ENCODE data around the gene ZFP42.
"Not testable (repeated sequence)": the region's sequence is repeated elsewhere in the genome, so short reads cannot be mapped to it uniquely, and the experiment has no call there.

The ZFP42 gene

DNA sequence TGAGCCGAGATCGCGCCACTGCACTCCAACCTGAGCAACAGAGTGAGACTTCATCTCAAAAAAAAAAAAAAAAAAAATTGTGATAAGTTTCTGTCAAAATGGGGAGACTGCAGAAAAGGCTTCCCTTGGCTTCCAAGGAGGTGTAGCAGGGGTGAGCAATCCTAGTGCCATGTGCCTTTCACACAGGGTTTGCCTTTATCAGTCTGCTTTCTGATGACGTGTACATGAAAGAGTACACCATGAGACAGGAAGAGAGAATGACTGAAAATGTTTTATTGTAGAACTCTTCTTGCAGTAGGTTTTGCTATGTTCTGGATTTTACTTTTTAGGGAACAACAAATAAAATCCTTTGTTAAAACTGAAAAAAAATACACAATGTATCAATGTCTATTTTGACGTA lies 23.4 kb upstream of the ZFP42 start:
- intact Hi-C loops (cut with DNase I; ENCODE audit: low total_unique reads), result no loop called here
- Histone ChIP-seq H3K4me3 (no peak overlapping the region), H3K4me1 (no peaks in the 10 kb centered on the region), H3K27me3 (no peaks in the 10 kb centered on the region), H3K9me3 (no peaks in the 10 kb centered on the region), H3K27ac (no peak overlapping the region), H3K36me3 (no peaks in the 10 kb centered on the region)
- TF ChIP-seq, protein P1, sequence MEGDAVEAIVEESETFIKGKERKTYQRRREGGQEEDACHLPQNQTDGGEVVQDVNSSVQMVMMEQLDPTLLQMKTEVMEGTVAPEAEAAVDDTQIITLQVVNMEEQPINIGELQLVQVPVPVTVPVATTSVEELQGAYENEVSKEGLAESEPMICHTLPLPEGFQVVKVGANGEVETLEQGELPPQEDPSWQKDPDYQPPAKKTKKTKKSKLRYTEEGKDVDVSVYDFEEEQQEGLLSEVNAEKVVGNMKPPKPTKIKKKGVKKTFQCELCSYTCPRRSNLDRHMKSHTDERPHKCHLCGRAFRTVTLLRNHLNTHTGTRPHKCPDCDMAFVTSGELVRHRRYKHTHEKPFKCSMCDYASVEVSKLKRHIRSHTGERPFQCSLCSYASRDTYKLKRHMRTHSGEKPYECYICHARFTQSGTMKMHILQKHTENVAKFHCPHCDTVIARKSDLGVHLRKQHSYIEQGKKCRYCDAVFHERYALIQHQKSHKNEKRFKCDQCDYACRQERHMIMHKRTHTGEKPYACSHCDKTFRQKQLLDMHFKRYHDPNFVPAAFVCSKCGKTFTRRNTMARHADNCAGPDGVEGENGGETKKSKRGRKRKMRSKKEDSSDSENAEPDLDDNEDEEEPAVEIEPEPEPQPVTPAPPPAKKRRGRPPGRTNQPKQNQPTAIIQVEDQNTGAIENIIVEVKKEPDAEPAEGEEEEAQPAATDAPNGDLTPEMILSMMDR (IDR thresholded peaks at IDR 0.05), result no peak
- no peak for DNase-seq

DNA sequence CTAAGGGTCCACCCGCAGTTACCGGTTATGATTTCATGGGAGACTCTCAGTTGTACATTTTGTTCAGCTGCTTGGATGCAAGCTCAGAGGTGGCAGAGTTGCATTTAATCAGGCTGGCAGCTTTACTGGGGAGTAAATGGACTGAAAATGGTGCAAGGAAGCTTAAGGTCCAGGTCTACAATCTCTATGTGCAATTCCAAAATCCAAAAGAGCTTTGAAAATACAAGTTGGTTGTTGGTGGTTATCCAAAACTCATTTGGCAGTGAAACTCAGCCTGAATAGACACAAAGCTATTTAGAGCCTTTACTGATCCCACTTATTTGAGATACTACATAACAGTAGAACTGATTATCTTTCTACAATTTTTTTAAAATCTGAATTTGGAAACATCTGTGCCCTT lies 11.8 kb upstream of the ZFP42 start:
- no peaks in the 10 kb centered on the region for H3K36me3 ChIP-seq
- no peaks in the 10 kb centered on the region for H3K4me1 ChIP-seq
- H3K27me3 ChIP-seq, result no peaks in the 10 kb centered on the region
- DNase-seq, result no peak
- no peaks in the 10 kb centered on the region for H3K9me3 ChIP-seq
- TF ChIP-seq, protein P1 (IDR thresholded peaks at IDR 0.05), result no peak
- H3K4me3 ChIP-seq, result no peak overlapping the region
- intact Hi-C loops (cut with DNase I; ENCODE audit: low total_unique reads), result no loop called here
- no peak overlapping the region for H3K27ac ChIP-seq

DNA sequence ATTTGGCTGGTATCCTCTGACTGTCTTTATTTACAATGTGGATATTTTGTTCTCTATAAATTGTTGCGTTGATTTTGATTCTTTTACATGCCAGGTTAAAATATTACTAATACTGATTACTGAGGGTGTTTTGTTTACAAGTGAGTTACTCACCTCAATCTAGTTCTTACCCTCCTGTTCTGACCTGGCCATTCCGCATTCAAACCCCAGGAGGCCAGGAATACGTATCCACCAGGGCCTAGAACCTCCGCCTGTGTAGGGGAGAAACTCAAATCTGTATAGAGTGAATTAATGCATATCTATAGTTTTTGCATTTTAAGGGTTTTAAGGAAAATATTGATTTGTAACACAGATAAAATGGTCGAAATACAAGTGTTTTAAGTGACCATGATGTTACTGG lies 2.6 kb upstream of the ZFP42 start:
- no peaks in the 10 kb centered on the region for H3K36me3 ChIP-seq
- intact Hi-C loops (cut with DNase I; ENCODE audit: low total_unique reads), result no loop called here
- DNase-seq, result no peak
- H3K4me3 ChIP-seq, result no peak overlapping the region
- no peak overlapping the region for H3K27ac ChIP-seq
- H3K9me3 ChIP-seq, result peaks cover 0 to 5% (median 0%) of the 10 kb centered on the region in 3 donors
- TF ChIP-seq, protein P1 (IDR thresholded peaks at IDR 0.05), result no peak
- H3K27me3 ChIP-seq, result peaks cover 0 to 15% of the 10 kb centered on the region in 2 donors
- no peaks in the 10 kb centered on the region for H3K4me1 ChIP-seq

DNA sequence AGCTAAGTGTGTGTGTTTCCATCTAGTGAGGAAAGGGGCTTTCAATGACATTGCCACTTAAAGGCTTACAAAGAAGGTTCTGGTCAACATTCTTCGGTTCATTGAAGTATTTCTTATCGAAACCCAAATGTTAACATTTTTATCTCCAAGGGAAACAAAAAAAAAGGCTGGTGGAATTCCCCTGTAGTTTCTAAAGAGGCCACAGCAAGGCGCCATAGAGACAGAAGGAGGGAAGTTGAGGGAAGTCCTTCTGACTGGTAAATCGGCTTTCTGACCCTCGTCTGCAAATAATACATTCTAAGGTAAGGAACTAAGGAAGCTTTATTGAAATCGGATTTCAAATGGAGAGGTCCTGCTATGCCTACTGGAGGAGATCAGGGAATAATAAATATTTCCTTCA lies 1.7 kb upstream of the ZFP42 start:
- peaks cover 0 to 15% of the 10 kb centered on the region in 2 donors for H3K27me3 ChIP-seq
- intact Hi-C loops (cut with DNase I; ENCODE audit: low total_unique reads), result no loop called here

DNA sequence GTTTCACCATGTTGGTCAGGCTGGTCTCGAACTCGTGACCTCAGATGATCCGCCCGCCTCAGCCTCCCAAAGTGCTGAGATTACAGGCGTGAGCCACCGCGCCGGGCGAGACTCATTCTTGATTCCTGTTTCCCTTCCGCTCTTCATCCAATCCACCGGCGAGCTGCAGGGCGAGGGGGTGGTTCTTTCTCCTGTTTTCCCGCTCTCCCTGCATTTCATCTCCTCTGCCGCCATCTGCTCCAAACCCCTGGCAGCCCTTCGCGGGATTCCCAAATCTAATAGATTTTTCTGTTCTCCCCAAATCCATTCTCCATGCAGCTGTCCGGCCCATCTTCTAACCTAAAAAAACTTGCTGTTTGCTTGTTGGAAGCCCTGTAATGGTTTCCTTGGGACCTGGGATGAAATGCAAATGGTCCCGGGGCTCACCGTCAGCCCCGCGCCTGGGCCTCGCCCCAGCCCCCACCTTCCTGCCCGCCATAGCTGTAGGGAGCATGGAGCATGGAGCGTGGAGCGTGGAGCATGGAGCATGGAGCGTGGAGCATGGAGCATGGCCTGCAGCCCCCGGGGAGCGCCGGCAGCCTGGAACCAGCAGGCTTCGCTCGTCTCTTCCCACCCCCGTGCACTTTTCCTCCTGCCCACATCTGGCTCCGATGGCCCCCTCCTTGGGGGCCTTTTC lies 1.1 kb downstream of the ZFP42 start:
- Histone ChIP-seq H3K36me3 (no peaks in the 10 kb centered on the region), H3K27me3 (peaks cover 0 to 15% of the 10 kb centered on the region in 2 donors), H3K4me3 (no peak overlapping the region), H3K4me1 (no peaks in the 10 kb centered on the region), H3K9me3 (peaks cover 0 to 5% (median 0%) of the 10 kb centered on the region in 3 donors), H3K27ac (no peak overlapping the region)
- no peak for DNase-seq
- intact Hi-C loops (cut with DNase I; ENCODE audit: low total_unique reads), result no loop called here
- TF ChIP-seq, protein P1 (IDR thresholded peaks at IDR 0.05), result no peak

More for the DNA sequence above, 1.7 kb upstream of the ZFP42 start:
- peaks cover 0 to 5% (median 0%) of the 10 kb centered on the region in 3 donors for H3K9me3 ChIP-seq
- no peak overlapping the region for H3K27ac ChIP-seq
- no peaks in the 10 kb centered on the region for H3K4me1 ChIP-seq
- no peak overlapping the region for H3K4me3 ChIP-seq
- TF ChIP-seq, protein P1 (IDR thresholded peaks at IDR 0.05), result no peak
- no peaks in the 10 kb centered on the region for H3K36me3 ChIP-seq
- DNase-seq, result no peak

DNA sequence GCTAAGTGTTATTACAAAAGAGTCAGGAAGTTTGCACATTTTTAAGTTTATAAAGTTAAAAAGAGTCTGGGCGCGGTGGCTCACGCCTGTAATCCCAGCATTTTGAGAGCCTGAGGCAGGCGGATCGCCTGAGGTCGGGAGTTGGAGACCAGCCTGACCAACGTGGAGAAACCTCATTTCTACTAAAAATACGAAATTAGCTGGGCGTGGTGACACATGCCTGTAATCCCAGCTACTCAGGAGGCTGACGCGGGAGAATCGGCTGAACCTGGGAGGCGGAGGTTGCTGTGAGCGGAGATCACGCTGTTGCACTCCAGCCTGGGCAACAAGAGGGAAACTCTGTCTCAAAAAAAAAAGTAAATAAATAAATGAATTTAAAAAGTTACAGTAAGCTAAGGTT lies 2.4 kb downstream of the ZFP42 start:
- peaks cover 0 to 15% of the 10 kb centered on the region in 2 donors for H3K27me3 ChIP-seq
- DNase-seq; H3K9me3 ChIP-seq; H3K4me3 ChIP-seq; intact Hi-C loops (cut with DNase I; ENCODE audit: low total_unique reads); H3K36me3 ChIP-seq; H3K27ac ChIP-seq; H3K4me1 ChIP-seq: not testable (repeated sequence)

Data from tibial artery (tissue), 4 donors.